Measurements from ENCODE around the gene GUCA1A. TPM values are rescaled to one million over a fixed set of nuclear protein-coding genes. Genes with fewer than 3 reads are reported as not detected.

Gene GUCA1A
- total RNA-seq, 1 experiment from 2014 or later = not detected

DNA sequence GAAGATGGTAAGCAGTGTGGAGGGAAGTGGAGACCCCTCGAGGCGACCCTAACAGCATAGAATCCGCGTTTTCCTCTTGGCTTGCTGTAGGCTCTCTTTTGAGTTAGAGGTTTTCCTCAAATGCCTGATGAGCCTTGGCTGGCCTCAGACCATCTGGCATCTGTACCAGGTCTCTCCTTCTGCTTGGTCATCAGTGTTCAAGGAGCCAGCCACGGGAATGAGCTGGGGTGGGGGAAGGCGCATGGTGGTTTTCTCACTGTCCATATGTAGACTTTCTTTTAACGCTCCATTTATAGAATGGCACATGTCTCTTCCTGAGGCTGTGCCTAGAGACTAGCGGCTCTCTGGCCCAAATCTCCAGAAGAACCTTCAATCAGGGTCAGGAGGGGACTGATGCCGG is 8.1 kb upstream of the GUCA1A start:
- no peak overlapping the region for H3K4me3 ChIP-seq (replicated peaks in 1 of 2; ENCODE audit: low read depth in 1 of 2, low read length in 2 of 2)
- ChIA-PET POLR2A (no interaction called here), RAD21 (ENCODE audit: low non-redundant PET in 1 of 2, low total read pairs in 2 of 2, uncharacterized antibody in 2 of 2, unreplicated experiment in 2 of 2) (no interaction called here), CTCF (no interaction called here)
- no peak overlapping the region for H3K4me2 ChIP-seq (ENCODE audit: low read length)
- intact Hi-C loops (cut with micrococcal nuclease) = loop anchor here (10.0 kb wide), 1 partner anchor 380 kb away; the partner anchor contains the start of genes PRICKLE4 and TOMM6
- ATAC-seq (no peak), DNase-seq (ENCODE audit: low read depth, low spot score) (no peak)
- H3K27me3 ChIP-seq (ENCODE audit: insufficient read depth, low read length) = no peaks in the 10 kb centered on the region
- H2AFZ ChIP-seq (ENCODE audit: low read depth, low read length, poor library complexity, severe bottlenecking) = no peak overlapping the region
- peaks cover 3 to 13% of the 10 kb centered on the region in 2 experiments; a peak in 3 of 4 replicates for H3K4me1 ChIP-seq (ENCODE audit: control insufficient read depth in 1 of 2, insufficient read depth in 2 of 2, low read length in 2 of 2)
- BruUV-seq (replicated peaks) = no TSS peak
- no peaks in the 10 kb centered on the region for H3K9me3 ChIP-seq (ENCODE audit: control insufficient read depth in 1 of 2, insufficient read depth in 1 of 2, low read depth in 1 of 2, low read length in 2 of 2)
- H3K9me2 ChIP-seq (ENCODE audit: insufficient read depth) = no peaks in the 10 kb centered on the region
- H3K9ac ChIP-seq (ENCODE audit: low read length) = no peak overlapping the region
- H3K79me2 ChIP-seq (ENCODE audit: insufficient read depth, low read length) = no peaks in the 10 kb centered on the region
- no peaks in the 10 kb centered on the region for H3K36me3 ChIP-seq (ENCODE audit: control insufficient read depth in 1 of 2, insufficient read depth in 2 of 2, low read length in 2 of 2)
- TF ChIP-seq SRF (IDR thresholded peaks at IDR 0.05; ENCODE audit: low read depth) (no peak), ZNF274 (IDR thresholded peaks at IDR 0.05; ENCODE audit: low read depth, low read length) (no peak), CBX3 (IDR thresholded peaks at IDR 0.05; ENCODE audit: low read depth) (no peak), SP1 (IDR thresholded peaks at IDR 0.05; ENCODE audit: low read depth) (no peak), ELF1 (IDR thresholded peaks at IDR 0.05; ENCODE audit: borderline replicate concordance, low read depth) (no peak), ZFX (IDR thresholded peaks at IDR 0.05) (no peak), POLR2AphosphoS5 (IDR thresholded peaks at IDR 0.05; ENCODE audit: low read depth, low read length) (no peak), JUND (IDR thresholded peaks at IDR 0.05) (no peak)
- TF ChIP-seq, protein P1, sequence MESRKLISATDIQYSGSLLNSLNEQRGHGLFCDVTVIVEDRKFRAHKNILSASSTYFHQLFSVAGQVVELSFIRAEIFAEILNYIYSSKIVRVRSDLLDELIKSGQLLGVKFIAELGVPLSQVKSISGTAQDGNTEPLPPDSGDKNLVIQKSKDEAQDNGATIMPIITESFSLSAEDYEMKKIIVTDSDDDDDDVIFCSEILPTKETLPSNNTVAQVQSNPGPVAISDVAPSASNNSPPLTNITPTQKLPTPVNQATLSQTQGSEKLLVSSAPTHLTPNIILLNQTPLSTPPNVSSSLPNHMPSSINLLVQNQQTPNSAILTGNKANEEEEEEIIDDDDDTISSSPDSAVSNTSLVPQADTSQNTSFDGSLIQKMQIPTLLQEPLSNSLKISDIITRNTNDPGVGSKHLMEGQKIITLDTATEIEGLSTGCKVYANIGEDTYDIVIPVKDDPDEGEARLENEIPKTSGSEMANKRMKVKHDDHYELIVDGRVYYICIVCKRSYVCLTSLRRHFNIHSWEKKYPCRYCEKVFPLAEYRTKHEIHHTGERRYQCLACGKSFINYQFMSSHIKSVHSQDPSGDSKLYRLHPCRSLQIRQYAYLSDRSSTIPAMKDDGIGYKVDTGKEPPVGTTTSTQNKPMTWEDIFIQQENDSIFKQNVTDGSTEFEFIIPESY (IDR thresholded peaks at IDR 0.05; ENCODE audit: extremely low read depth, insufficient replicate concordance, low read length) = no peak
- TF ChIP-seq, protein P2, sequence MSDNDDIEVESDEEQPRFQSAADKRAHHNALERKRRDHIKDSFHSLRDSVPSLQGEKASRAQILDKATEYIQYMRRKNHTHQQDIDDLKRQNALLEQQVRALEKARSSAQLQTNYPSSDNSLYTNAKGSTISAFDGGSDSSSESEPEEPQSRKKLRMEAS (IDR thresholded peaks at IDR 0.05) = no peak
- TF ChIP-seq, protein P3, sequence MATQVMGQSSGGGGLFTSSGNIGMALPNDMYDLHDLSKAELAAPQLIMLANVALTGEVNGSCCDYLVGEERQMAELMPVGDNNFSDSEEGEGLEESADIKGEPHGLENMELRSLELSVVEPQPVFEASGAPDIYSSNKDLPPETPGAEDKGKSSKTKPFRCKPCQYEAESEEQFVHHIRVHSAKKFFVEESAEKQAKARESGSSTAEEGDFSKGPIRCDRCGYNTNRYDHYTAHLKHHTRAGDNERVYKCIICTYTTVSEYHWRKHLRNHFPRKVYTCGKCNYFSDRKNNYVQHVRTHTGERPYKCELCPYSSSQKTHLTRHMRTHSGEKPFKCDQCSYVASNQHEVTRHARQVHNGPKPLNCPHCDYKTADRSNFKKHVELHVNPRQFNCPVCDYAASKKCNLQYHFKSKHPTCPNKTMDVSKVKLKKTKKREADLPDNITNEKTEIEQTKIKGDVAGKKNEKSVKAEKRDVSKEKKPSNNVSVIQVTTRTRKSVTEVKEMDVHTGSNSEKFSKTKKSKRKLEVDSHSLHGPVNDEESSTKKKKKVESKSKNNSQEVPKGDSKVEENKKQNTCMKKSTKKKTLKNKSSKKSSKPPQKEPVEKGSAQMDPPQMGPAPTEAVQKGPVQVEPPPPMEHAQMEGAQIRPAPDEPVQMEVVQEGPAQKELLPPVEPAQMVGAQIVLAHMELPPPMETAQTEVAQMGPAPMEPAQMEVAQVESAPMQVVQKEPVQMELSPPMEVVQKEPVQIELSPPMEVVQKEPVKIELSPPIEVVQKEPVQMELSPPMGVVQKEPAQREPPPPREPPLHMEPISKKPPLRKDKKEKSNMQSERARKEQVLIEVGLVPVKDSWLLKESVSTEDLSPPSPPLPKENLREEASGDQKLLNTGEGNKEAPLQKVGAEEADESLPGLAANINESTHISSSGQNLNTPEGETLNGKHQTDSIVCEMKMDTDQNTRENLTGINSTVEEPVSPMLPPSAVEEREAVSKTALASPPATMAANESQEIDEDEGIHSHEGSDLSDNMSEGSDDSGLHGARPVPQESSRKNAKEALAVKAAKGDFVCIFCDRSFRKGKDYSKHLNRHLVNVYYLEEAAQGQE (IDR thresholded peaks at IDR 0.05; ENCODE audit: low read depth) = no peak
- H3K27ac ChIP-seq (ENCODE audit: low read depth, low read length) = no peak overlapping the region
- no peaks in the 10 kb centered on the region for H4K20me1 ChIP-seq (ENCODE audit: insufficient read depth)
